ENCODE data around the gene SMARCD3.

The SMARCD3 gene

DNA sequence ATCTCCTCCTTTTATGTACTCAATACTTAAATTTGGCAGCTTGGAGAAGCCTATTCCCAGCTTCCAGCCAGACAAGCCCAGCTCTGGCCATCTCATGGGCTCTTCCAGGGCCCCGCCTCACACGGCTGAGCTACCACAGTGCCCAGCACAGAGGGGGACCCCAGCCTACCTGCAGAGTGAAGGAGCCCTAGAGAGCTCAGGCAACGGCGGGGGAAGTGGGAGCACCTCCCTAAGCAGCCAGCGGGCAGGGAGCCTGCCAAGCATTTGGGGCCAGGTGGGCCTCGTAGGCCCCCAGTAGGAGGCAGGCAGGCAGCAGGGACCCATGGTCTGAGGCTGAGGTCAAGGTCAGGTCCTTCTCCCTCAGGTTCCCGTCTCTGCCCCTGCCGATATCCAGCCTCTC lies 29.1 kb upstream of the SMARCD3 start:
- in situ Hi-C loops (cut with HindIII; ENCODE audit: low pct_unique_long_range_greater_than_20kb, low sequenced_read_pairs): no loop called here
- TF ChIP-seq JUND (IDR thresholded peaks at IDR 0.05; ENCODE audit: low read depth): no peak
- DNase-seq (ENCODE audit: low read depth in 1 of 2, low spot score in 1 of 2): no peak

DNA sequence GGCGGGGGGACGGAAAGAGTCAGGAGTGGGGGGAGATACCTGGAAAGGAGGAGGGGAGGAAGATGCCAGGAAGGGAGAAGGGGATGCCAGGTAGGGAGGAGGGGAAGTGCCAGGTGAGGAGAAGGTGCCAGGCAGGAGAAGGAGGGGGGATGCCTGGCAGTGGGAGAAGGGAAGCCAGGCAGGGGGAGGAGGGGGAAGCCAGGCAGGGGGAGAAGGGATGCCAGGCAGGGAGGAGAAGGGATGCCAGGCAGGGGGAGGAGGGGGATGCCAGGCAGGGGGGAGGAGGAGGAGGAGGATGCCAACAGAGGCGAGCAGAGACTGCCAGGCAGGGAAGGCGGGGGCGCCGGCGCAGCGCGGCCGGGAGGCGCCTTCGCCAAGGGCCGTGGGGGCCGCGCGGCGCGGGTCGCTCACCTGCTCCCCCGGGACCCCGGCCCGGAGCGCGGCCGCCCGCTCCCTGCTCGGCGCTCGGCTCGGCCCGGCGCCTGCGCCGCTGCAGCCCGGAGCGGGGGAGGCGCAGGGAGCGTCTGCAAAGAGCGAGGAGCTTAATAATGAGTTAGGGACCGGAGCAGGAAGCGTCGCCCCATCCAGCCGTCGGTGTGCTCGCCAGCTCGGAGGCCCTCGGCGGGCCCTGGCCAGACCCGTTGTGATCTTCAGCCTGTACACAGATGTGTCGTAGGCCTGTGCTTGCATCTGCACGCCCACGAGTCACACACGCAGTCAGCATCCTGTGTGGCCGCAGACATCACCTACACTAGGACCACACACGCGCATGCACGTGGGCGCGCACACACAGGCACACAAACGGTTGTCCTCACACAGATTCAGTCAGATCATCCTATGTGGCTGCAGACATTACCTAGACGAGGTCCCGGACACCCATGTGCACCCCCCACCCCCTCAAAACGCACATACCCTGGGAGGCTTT lies 28.4 kb upstream of the SMARCD3 start:
- no peak for TF ChIP-seq JUND (IDR thresholded peaks at IDR 0.05; ENCODE audit: low read depth)
- in situ Hi-C loops (cut with HindIII; ENCODE audit: low pct_unique_long_range_greater_than_20kb, low sequenced_read_pairs): no loop called here
- peak; percentile 64 to 68 for DNase-seq (ENCODE audit: low read depth in 1 of 2, low spot score in 1 of 2)

- no peak for TF ChIP-seq JUND (IDR thresholded peaks at IDR 0.05; ENCODE audit: low read depth)
- in situ Hi-C loops (cut with HindIII; ENCODE audit: low pct_unique_long_range_greater_than_20kb, low sequenced_read_pairs): no loop called here
- DNase-seq (ENCODE audit: low read depth in 1 of 2, low spot score in 1 of 2): no peak
Measured at GRCh38 chr7:151275813-151276577, 27.5 kb upstream of the SMARCD3 start.

DNA sequence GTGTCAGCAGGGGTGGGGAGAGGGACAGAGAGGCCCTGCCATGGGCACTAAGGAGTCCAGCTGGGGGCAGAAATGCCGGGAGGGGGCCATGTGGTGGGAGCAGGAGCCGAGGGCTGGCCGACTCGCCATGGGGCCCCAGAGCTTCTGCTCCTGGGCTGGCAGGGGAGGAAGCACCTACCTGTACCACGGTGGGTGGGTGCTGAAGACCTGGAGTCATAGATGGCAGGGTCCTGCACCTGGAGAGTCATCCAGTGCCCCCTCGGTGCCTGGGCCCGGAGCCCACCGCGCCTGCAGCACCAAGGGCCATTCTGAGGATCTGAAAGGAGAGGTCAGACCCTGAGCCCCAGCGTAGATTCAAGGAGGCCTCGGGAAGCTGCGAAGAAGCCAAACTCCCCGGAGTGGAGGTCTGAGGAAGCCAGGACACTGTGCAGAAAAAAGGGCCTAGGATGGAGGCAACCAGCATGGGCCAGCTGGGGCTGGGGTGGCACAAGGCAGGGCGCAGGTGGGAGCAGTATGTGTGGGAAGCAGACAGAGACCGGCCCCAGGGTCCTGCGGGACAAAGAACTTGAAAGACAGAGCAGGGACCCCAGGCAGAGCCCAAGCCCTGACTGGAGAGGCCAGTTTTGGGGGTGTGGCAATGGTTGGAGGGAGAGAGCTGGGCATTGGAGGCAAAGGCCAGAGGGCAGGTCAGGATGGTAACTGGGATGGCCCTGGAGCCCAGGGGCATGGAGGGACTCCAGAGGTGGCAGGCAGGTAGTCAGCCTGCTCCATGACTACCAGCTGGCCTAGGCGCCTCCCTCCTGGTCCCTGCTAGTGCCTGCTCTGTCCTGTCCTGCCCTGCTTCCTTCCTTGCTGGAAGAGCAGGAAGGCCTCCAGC lies 26.7 kb upstream of the SMARCD3 start:
- DNase-seq (ENCODE audit: low read depth in 1 of 2, low spot score in 1 of 2): no peak
- in situ Hi-C loops (cut with HindIII; ENCODE audit: low pct_unique_long_range_greater_than_20kb, low sequenced_read_pairs): no loop called here
- no peak for TF ChIP-seq JUND (IDR thresholded peaks at IDR 0.05; ENCODE audit: low read depth)

DNA sequence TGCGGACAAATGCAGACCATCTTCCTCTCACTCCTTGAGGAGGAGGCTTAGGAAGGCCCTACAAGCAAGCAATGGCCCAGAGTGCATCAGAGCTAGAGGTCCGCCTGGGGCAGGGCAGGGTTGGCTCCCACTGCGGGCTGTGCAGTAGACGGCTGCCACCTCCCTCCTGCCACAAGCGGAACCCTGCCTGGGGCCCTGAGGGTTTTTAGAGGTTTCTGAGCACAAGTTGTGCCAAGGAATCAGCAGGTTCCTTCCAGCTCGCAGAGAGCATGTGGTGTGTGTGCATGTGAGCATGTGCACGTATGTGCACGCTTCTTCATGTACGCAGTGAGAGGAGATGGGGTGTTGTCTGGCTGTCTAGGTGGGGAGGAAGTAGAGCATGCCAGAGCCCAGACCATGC lies 25.9 kb upstream of the SMARCD3 start:
- DNase-seq (ENCODE audit: low read depth in 1 of 2, low spot score in 1 of 2): no peak
- in situ Hi-C loops (cut with HindIII; ENCODE audit: low pct_unique_long_range_greater_than_20kb, low sequenced_read_pairs): no loop called here
- TF ChIP-seq JUND (IDR thresholded peaks at IDR 0.05; ENCODE audit: low read depth): no peak

GRCh38 chr7:151273651-151274390 lies 25.3 kb upstream of the SMARCD3 start:
- TF ChIP-seq JUND (IDR thresholded peaks at IDR 0.05; ENCODE audit: low read depth): no peak
- in situ Hi-C loops (cut with HindIII; ENCODE audit: low pct_unique_long_range_greater_than_20kb, low sequenced_read_pairs): no loop called here
- no peak for DNase-seq (ENCODE audit: low read depth in 1 of 2, low spot score in 1 of 2)

GRCh38 chr7:151272877-151273276 lies 24.4 kb upstream of the SMARCD3 start:
- no peak for DNase-seq (ENCODE audit: low read depth in 1 of 2, low spot score in 1 of 2)
- no peak for TF ChIP-seq JUND (IDR thresholded peaks at IDR 0.05; ENCODE audit: low read depth)
- in situ Hi-C loops (cut with HindIII; ENCODE audit: low pct_unique_long_range_greater_than_20kb, low sequenced_read_pairs): no loop called here

- no peak for DNase-seq (ENCODE audit: low read depth in 1 of 2, low spot score in 1 of 2)
- in situ Hi-C loops (cut with HindIII; ENCODE audit: low pct_unique_long_range_greater_than_20kb, low sequenced_read_pairs): no loop called here
Measured at GRCh38 chr7:151272405-151272804, 23.9 kb upstream of the SMARCD3 start.

DNA sequence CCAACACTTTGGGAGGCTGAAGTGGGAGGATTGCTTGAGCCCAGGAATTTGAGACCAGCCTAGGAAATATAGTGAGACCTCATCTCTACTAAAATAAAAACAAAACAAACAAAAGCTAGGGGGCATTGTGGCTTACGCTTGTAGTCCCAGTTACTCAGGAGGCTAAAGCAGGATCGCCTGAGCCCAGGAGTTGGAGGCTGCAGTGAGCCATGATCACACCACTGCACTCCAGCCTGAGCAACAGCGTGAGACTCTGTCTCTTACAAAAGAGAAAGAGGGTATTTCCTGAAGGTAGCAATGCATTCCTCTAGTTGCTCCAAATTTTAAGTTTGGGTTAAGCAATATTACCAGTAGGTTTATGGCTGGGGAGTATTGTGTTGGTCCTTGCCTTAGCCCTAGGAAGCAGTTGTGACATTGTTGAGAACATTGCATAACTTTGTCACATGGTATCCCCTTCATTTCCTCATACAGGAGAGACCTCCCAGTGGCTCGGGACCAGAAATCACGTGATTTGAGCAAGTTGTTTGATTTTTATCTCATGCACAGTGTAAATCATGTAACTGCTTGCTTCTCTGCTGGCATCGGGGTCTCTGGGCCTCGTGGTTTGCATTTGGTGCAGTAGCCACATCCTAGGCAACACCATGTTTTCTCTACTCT lies 23.3 kb upstream of the SMARCD3 start:
- no peak for TF ChIP-seq JUND (IDR thresholded peaks at IDR 0.05; ENCODE audit: low read depth)
- in situ Hi-C loops (cut with HindIII; ENCODE audit: low pct_unique_long_range_greater_than_20kb, low sequenced_read_pairs): no loop called here
- DNase-seq (ENCODE audit: low read depth in 1 of 2, low spot score in 1 of 2): peak in 1 of 2 experiments; percentile 45

More at GRCh38 chr7:151272405-151272804, 23.9 kb upstream of the SMARCD3 start:
- no peak for TF ChIP-seq JUND (IDR thresholded peaks at IDR 0.05; ENCODE audit: low read depth)

GRCh38 chr7:151269511-151269910 lies 21.0 kb upstream of the SMARCD3 start:
- in situ Hi-C loops (cut with HindIII; ENCODE audit: low pct_unique_long_range_greater_than_20kb, low sequenced_read_pairs): no loop called here
- no peak for TF ChIP-seq JUND (IDR thresholded peaks at IDR 0.05; ENCODE audit: low read depth)
- DNase-seq (ENCODE audit: low read depth in 1 of 2, low spot score in 1 of 2): no peak

DNA sequence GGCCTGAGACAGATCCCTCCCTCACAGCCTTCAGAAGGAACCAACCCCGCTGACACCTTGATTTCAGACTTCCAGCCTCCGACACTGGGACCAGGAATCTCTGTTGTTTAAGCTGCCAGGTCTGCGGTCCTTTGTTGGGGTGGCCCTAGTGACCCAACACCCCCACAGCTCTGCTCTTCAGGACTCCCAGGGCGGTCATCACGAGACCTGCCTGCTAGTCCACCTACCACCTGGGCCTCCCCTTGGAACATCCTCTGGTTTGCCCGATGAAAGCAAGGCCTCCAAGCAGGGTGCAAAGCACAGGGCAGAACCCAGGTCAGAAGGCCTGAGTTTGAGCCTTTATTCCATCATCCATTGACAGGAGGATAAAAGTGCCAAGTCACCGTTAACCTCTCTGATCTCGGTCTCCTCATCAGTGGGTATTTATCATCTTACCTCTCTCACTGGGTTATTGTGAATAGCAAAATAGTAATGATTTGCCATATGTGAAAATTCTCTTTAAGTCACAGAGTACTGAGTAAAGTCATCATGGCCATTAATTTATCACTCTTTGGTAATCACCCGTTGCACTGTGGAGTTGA lies 16.9 kb upstream of the SMARCD3 start:
- no peak for DNase-seq (ENCODE audit: low read depth in 1 of 2, low spot score in 1 of 2)
- no peak for TF ChIP-seq JUND (IDR thresholded peaks at IDR 0.05; ENCODE audit: low read depth)

More for the DNA sequence above, 16.9 kb upstream of the SMARCD3 start:
- in situ Hi-C loops (cut with HindIII; ENCODE audit: low pct_unique_long_range_greater_than_20kb, low sequenced_read_pairs): no loop called here
